D721Med (cell line): ENCODE data around the gene BHLHE23.

Experiments used
- DNase-seq: peaks from one replicate; pipeline ENCODE4 v3.0.0; 2011; ENCODE audit warnings: low spot score; ENCODE audit not compliant: insufficient read length
- FAIRE-seq: peaks from 2 replicates; lab custom pipeline; 2011; peaks lifted over from hg19 to GRCh38; lab: Jason Lieb, UNC
- TF ChIP-seq, protein P1 (sequence below): IDR thresholded peaks from 2 replicates; pipeline ENCODE4 v1.5.1; 2012; ENCODE audit warnings: mild to moderate bottlenecking, control low read depth; ENCODE audit not compliant: insufficient read depth; ENCODE audit errors: missing control alignments

BHLHE23 gene

DNA sequence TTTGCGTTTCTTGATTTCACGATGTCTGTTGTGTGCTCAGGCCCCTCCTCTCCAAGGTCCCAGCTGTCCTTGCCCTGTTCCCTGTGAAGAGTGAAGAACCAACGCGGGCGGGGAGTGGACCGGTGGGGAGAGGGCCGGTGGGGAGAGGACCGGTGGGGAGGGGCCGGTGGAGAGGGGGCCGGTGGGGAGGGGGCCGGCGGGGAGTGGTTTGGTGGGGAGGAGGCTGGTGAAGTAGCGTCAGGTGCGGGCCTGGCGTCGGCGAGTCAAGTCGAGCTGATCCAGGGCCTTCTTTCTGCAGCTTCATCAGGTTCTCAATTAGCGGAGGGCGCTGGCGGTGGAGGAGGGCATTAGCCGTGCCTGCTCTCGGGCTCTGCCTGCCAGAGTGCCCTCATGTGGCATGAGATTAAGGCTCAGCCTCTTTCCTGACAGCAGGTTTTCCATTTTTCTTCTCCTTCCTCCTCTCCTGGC is 21.2 kb upstream of the BHLHE23 start:
- TF ChIP-seq, protein P1, sequence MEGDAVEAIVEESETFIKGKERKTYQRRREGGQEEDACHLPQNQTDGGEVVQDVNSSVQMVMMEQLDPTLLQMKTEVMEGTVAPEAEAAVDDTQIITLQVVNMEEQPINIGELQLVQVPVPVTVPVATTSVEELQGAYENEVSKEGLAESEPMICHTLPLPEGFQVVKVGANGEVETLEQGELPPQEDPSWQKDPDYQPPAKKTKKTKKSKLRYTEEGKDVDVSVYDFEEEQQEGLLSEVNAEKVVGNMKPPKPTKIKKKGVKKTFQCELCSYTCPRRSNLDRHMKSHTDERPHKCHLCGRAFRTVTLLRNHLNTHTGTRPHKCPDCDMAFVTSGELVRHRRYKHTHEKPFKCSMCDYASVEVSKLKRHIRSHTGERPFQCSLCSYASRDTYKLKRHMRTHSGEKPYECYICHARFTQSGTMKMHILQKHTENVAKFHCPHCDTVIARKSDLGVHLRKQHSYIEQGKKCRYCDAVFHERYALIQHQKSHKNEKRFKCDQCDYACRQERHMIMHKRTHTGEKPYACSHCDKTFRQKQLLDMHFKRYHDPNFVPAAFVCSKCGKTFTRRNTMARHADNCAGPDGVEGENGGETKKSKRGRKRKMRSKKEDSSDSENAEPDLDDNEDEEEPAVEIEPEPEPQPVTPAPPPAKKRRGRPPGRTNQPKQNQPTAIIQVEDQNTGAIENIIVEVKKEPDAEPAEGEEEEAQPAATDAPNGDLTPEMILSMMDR = peak; percentile 7
- DNase-seq = no peak
- no peak for FAIRE-seq

DNA sequence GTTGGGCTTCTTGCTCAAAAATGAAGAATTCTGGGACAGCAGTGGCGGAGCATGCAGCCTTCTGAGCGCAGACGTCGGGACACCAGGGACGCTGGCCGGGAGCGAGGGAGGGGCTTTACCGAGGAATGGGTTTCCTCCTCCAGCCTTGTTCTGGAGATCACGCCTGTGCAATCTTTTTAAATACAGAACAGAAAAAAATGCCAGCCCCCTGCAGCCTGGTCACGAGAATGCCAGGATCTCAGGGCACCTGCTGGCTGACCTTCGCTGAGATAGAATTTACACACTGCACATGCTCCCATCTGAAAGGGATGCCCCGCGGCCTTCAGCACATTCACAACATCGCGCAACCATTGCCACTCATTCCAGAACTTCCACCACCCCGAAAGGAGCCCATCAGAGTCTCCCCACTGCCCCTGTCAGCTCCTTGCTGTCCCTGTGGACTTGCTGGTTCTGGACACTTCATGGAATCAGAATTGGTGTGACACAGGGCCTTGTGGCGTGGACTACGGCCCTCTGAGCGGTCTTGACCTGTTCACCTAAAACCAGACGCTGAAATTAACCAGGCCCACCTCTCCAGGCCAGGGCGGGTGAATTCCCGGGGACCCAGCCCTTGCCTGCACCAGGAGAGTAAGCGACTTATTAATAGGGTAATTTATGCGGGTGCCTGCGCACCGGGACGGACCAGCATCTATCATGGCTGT is 20.6 kb upstream of the BHLHE23 start:
- TF ChIP-seq, protein P1 = no peak
- FAIRE-seq (no peak), DNase-seq (no peak)

DNA sequence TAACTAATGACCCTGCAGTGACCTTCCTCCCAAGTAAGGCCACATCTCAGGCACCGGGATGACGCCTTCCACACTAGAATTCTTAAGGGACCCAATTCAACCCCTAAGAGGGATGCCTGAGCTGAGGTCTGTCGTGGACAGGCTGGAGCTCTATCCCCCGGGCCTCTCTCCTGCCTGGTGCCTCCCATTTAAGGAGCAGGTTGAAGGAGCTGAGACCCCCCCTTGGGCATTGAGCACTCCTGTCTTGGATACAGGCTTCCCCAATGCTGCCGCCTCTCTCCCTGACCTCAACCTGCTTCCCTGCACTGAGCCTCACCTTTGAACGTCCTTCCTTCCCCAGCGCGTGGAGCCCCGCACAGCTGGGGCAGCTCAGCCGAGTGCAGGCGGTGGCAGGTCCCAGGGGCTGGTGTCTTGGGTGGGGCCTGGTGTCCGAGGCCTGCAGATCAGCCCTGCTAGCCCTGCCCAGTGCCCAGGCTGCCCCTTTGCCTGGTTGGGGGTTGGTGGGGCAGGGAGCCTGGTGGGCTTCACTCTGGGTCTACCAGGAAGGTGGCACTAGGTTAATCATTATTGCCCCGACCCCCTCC is 19.9 kb upstream of the BHLHE23 start:
- FAIRE-seq (no peak), DNase-seq (no peak)
- TF ChIP-seq, protein P1 = no peak

DNA sequence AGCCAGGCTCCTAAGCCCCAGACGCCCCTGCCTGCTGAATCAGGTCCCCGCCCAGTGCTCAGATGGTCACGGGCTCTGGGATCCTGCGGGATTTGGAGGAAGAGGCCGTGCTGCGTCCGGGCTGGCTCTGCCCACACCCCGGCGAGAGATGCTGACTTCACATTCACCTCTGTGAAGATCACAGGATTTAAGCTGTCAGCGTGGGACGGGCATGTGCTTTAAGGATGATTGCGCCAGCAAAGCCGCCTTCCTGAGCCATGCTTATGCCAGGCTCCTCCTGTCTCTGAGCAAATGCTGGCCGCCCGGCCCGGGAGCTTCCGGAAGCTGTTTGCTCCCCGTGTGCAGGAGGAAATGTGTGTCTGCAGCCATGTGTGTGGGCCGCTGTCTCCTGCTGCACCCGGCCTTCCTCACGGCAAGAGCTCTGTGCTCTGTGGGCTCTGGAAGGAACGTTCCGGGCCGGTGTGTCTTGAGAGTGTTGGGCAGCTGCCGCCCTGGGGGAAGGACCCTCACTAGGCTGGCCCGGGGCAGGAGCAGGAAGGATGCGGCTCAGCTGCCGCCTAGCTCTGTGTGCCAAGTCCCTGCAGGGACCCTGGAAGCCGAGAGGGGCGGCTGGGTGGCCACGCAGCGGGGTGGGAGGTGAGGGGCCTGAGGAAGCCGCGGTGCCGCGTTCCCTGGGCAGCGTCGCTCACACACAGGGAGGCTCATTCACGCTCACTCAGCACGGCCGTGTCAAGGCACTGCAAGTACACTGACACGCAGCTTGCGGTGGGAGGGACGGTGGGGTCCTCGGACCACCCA is 19.0 kb upstream of the BHLHE23 start:
- TF ChIP-seq, protein P1 = no peak
- no peak for FAIRE-seq
- DNase-seq = no peak

DNA sequence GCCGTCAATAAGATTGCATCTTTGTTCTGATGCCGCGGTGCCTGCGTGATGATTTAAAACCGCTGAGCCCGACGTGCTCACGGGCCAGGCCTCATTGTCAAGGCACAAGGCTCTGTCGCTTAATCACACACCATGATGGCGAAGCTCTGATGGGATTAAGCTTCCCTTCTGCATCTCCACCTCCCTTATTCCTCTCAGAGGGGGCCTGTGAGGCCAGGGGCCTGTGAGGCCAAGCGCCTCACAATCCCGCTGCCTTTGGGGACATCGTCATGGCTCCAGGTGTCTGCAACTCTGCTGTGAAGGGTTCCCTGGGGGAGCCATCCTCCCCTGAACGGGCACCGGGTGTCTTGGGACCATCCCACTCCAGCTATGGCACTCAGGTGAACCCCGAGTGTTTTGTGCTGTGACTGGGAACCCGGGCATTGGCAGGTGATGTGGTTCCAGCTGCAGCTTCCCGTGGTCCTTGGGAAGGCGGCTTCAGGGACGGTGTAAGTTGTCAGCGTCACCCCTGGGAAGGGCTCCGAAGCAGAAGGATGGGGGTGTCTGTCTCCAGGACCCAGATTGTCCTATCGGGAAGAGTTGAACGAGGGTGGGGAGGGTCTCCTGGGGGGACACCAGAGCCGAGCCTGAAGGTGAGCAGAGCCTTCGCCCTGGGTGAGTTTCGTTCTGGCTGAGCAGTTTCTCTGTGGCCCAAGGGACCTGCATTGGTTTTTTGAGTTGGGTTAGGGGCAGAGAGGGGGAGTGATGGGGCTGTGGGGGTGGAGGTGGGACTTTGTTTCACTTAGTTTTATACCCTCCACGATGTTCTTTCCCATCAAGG is 18.0 kb upstream of the BHLHE23 start:
- DNase-seq (no peak), FAIRE-seq (no peak)
- TF ChIP-seq, protein P1 = no peak

DNA sequence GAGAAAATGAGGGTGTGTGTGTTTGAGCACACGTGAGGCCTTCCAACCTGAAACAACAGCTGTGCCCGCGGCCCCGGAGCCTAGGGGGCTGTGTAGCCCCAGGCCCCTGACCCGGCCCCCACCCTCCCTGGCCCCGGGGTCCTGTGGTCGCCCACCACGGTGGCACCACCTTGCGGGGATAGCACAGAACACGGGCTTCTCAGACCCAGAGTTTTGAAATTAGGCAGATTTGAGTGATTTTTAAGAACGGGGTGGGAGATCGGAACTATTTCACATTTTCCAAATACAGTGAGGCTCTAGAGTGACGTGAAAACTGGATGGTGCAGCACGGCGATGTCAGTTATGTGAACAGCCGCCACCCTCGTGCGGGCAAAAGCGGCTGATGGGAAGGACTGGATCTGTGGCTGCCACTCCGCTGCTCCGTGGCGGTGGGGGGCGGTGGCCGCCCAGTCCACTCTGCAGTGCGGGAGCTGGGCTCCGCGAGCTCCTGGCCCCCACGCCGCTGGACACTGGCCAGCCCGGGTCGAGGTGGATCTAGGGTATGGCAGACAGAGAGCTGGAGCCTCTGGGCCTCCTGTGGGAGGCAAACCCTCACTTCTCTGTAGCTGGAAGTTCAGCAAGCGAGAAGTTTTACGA is 17.3 kb upstream of the BHLHE23 start:
- FAIRE-seq (no peak), DNase-seq (no peak)
- TF ChIP-seq, protein P1 = no peak
